Osteoblast (primary cell): ENCODE results near the gene LRRC46. TPM values are rescaled to one million over a fixed set of nuclear protein-coding genes. Genes with fewer than 3 reads are reported as not detected.
A peak's percentile ranks its signal among the peaks of the same experiment; 100 is the strongest.

ENCODE experiments used
- DNase-seq: peaks from one replicate; pipeline ENCODE4 v3.0.0; 2011; ENCODE audit warnings: low spot score, mixed read lengths; ENCODE audit not compliant: insufficient read length; ENCODE audit errors: missing footprints
- H2AFZ ChIP-seq: 2 replicates; pipeline ENCODE4 v1.6.0; 2011; ENCODE audit warnings: mild to moderate bottlenecking, low read length
- H3K27ac ChIP-seq: 2 replicates; pipeline ENCODE4 v1.5.1; 2011; ENCODE audit warnings: mild to moderate bottlenecking, low read depth, low read length, moderate library complexity
- H3K27me3 ChIP-seq: 2 replicates; pipeline ENCODE4 v1.6.0; 2012; ENCODE audit warnings: mild to moderate bottlenecking, control low read depth, inconsistent platforms, low read length, moderate library complexity; ENCODE audit not compliant: insufficient read depth
- H3K36me3 ChIP-seq: 2 replicates; pipeline ENCODE4 v1.5.1; 2011; ENCODE audit warnings: mild to moderate bottlenecking, low read length, control low read depth, moderate library complexity; ENCODE audit not compliant: insufficient read depth
- H3K4me1 ChIP-seq: 2 replicates; pipeline ENCODE4 v1.5.1; 2011; ENCODE audit warnings: mild to moderate bottlenecking, low read length, control low read depth, moderate library complexity; ENCODE audit not compliant: insufficient read depth
- H3K4me2 ChIP-seq: 2 replicates; pipeline ENCODE4 v1.6.0; 2011; ENCODE audit warnings: mild to moderate bottlenecking, low read length; ENCODE audit not compliant: insufficient read depth
- H3K4me3 ChIP-seq: fragments of 200-600 bp; sonication (generic); 3 replicates; pipeline ENCODE4 v1.5.1; 2012; ENCODE audit warnings: mild to moderate bottlenecking, low read length, inconsistent platforms; ENCODE audit not compliant: insufficient read depth
- H3K79me2 ChIP-seq: 2 replicates; pipeline ENCODE4 v1.6.0; 2012; ENCODE audit warnings: mild to moderate bottlenecking, low read length, control low read depth, inconsistent platforms; ENCODE audit not compliant: insufficient read depth
- H3K9me3 ChIP-seq: 2 replicates; pipeline ENCODE4 v1.5.1; 2011; ENCODE audit warnings: low read depth, low read length, control low read depth
- H4K20me1 ChIP-seq: 2 replicates; pipeline ENCODE4 v1.6.0; 2012; ENCODE audit warnings: mild to moderate bottlenecking, low read length, control low read depth; ENCODE audit not compliant: insufficient read depth
- total RNA-seq: library from RNA; depleted of rRNA; stranded (reverse); fragments of >200 nt; gene quantifications from 2 replicates; pipeline ENCODE4 v1.2.3, GENCODE V29; 2012
- TF ChIP-seq, protein P1 (sequence below): IDR thresholded peaks from 2 replicates; pipeline ENCODE4 v1.5.1; 2011; ENCODE audit warnings: mild to moderate bottlenecking, low read depth, low read length, moderate library complexity; ENCODE audit errors: extremely low read depth

Gene LRRC46, protein sequence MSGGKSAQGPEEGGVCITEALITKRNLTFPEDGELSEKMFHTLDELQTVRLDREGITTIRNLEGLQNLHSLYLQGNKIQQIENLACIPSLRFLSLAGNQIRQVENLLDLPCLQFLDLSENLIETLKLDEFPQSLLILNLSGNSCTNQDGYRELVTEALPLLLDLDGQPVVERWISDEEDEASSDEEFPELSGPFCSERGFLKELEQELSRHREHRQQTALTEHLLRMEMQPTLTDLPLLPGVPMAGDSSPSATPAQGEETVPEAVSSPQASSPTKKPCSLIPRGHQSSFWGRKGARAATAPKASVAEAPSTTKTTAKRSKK
- total RNA-seq: not detected in 2 replicates

DNA sequence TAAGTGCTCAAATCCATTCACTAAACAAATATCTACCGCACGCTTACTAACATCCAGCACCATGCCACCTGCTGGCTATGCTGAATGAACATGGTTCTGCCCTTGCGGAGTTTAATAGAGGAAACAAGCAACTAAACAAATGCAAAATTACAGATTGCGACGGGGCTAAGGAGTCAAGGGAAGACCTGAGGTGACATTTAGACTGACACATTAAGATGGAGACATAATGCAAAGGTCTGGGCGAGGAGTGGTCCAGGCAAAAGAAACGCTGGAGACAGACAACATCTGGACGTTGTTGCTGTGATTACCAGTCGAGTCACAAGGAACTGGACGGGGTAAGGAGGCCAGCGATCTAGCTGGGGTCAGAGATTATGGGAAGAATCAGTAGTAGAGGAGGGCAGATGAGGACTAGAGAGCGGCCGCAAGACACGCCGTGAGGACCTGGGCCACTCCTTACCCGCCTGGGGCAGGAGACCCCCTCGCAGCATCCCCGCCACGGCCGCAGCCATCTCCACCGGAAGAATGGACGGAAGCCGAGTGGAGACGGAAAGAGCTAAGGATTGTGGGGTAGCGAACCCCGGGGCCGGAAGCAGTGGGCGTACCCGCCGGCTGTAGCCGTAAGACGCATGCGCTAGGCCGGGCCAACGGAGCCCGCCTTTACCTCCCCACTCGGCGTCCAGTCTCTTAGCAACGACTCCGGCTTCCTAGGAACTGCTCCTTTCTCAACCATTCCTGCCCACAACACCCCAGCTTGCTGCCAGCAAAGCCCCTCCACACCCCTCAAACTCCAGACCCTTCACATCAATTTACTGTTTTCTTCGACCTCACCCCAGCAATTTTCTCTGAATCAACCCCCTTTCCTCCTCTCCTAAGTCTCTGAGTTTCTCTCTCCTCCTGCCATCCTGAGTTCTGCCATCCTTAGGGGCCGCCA lies at the start of gene LRRC46, which contains the start of gene MRPL10:
TSS of gene LRRC46 (plus strand) at position 668 of the 931 bp plus-strand sequence. CDS start 320 bp downstream, outside the sequence.
TSS of gene MRPL10 (minus strand) at position 539 of the 931 bp plus-strand sequence. CDS start at position 509, 30 bp downstream.
- Histone ChIP-seq H2AFZ (peak within 1 kb of the TSS; percentile 97), H4K20me1 (peaks cover 8% of the 10 kb centered on the region), H3K4me1 (peaks cover 19% of the 10 kb centered on the region), H3K4me2 (peak within 1 kb of the TSS; percentile 100), H3K4me3 (peak within 1 kb of the TSS; percentile 96), H3K79me2 (peaks cover 31% of the 10 kb centered on the region), H3K27ac (peak within 1 kb of the TSS; percentile 88), H3K36me3 (peaks cover 28% of the 10 kb centered on the region), H3K9me3 (no peaks in the 10 kb centered on the region), H3K27me3 (no peaks in the 10 kb centered on the region)
- TF ChIP-seq, protein P1, sequence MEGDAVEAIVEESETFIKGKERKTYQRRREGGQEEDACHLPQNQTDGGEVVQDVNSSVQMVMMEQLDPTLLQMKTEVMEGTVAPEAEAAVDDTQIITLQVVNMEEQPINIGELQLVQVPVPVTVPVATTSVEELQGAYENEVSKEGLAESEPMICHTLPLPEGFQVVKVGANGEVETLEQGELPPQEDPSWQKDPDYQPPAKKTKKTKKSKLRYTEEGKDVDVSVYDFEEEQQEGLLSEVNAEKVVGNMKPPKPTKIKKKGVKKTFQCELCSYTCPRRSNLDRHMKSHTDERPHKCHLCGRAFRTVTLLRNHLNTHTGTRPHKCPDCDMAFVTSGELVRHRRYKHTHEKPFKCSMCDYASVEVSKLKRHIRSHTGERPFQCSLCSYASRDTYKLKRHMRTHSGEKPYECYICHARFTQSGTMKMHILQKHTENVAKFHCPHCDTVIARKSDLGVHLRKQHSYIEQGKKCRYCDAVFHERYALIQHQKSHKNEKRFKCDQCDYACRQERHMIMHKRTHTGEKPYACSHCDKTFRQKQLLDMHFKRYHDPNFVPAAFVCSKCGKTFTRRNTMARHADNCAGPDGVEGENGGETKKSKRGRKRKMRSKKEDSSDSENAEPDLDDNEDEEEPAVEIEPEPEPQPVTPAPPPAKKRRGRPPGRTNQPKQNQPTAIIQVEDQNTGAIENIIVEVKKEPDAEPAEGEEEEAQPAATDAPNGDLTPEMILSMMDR: peak; percentile 53
- DNase-seq: peak; percentile 99

DNA sequence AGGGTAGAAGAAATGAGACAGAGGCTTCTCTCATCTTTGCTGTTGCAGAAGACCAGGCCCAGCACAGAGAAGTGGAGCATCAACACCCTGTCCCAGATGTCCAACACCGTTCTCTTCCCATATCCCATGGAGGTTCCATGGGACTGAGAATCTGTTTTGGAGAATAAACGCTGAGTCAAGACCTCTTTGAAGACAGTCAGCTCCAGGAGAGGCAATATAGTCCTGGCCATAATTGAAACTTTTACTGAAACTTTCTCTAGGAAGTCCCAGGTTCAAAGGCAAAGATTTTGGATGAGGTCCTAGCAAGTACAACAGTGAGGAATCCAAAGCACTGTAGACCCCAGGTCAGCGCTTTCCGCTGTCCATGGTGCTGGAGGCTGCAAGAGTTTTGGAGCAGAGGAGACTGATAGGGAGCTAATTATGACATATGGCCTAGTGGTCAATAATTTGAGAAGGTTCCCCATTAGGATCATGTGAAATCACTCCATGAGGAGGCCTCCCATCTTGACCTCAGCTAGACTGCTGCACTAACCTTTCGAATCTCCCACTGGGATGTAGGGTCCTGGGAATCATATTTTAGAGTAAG lies 45.8 kb upstream of the LRRC46 start:
- no peak for DNase-seq
- Histone ChIP-seq H3K4me3 (no peak overlapping the region), H3K79me2 (no peaks in the 10 kb centered on the region), H3K36me3 (no peaks in the 10 kb centered on the region), H3K9me3 (no peaks in the 10 kb centered on the region), H3K27me3 (peaks cover 52% of the 10 kb centered on the region), H4K20me1 (no peaks in the 10 kb centered on the region), H3K4me1 (peaks cover 3% of the 10 kb centered on the region), H2AFZ (no peak overlapping the region), H3K4me2 (no peak overlapping the region), H3K27ac (no peak overlapping the region)
- TF ChIP-seq, protein P1: no peak

DNA sequence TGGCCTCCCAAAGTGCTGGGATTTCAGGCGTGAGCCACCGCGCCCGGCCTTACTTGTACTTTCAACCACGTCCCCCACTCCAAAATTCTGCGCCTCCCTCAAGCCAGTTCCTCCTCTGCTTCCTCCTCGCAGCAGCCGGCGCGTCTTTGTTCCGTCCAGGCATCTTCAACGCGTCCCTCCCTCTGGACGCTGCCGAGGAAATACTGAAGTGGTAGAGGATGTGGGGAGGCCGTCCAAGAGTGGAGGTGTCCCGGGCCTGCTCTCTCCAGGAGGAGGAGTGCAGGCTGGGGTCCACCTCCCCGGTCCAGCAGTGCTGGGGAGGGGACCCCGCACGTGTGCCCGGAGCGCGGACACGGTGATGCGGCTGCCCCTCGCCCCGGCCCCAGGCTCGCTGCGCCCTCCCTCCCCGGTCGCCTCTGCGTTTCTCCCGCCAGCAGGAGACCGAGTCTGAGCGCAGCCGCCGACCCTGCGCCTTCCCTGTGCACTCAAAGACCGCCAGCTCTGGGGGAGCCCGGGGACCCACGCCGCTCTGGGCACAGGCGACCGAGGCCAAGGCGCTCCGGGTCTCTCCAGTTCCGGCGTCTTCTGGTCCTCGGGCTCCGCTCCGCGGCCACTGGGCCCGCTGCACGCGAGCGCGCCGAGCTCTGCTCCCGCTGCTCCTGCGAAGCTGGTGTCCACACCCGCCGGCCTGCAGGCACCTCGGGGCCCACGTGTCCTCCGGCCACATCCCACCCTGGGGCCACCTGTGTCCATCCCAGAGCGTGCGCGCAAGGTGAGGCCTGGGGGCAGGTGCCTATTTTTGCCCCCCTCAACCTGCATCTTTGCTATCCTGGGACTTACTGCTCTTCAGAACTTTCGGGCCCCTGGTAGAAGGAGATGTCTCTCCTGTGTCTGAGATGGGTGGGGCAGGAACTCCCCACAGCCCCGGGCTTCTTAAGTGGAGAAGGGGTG lies 41.6 kb upstream of the LRRC46 start:
- DNase-seq: peak; percentile 93
- Histone ChIP-seq H3K4me3 (peak overlapping the region; percentile 47), H3K4me2 (peak overlapping the region; percentile 66), H3K4me1 (peaks cover 3% of the 10 kb centered on the region), H3K9me3 (no peaks in the 10 kb centered on the region), H3K36me3 (no peaks in the 10 kb centered on the region), H2AFZ (peak overlapping the region; percentile 55), H3K79me2 (no peaks in the 10 kb centered on the region), H3K27me3 (peaks cover 71% of the 10 kb centered on the region), H3K27ac (no peak overlapping the region), H4K20me1 (no peaks in the 10 kb centered on the region)
- TF ChIP-seq, protein P1: peak; percentile 38
